SK-N-SH treated with all-trans-retinoic acid at 6 μM for 48 hours (cell line): ENCODE data around the gene KLF6.

Experiments
- ATAC-seq: fragments of 200-7000 bp; cut with Tn5 transposase; 3 replicates; pipeline ENCODE4 v1.9.1; 2020; ENCODE audit warnings: mild to moderate bottlenecking, moderate library complexity
- ARNTL ChIP-seq: fragments of 450-650 bp; formaldehyde crosslinking; IDR thresholded peaks from 2 replicates; pipeline ENCODE4 v1.5.0; 2020; ENCODE audit warnings: low read depth, mild to moderate bottlenecking, moderate library complexity, borderline replicate concordance
- BACH2 ChIP-seq: fragments of 250-450 bp; sonication (Bioruptor Pico); IDR thresholded peaks from 2 replicates; pipeline ENCODE4 v1.9.0; 2021; ENCODE audit warnings: mild to moderate bottlenecking, borderline replicate concordance
- CREB5 ChIP-seq: fragments of 250-450 bp; sonication (Bioruptor Pico); IDR thresholded peaks from 2 replicates; pipeline ENCODE4 v1.5.1; 2020; ENCODE audit warnings: low read depth, mild to moderate bottlenecking, moderate library complexity
- CSDC2 ChIP-seq: fragments of 250-450 bp; sonication (Bioruptor Pico); IDR thresholded peaks from 2 replicates; pipeline ENCODE4 v1.5.0; 2020; ENCODE audit warnings: mild to moderate bottlenecking, moderate library complexity
- CSRNP3 ChIP-seq: fragments of 250-450 bp; sonication (Bioruptor Pico); IDR thresholded peaks from 2 replicates; pipeline ENCODE4 v1.5.1; 2021; ENCODE audit warnings: mild to moderate bottlenecking, moderate library complexity
- ESRRG ChIP-seq: fragments of 250-450 bp; sonication (Bioruptor Pico); IDR thresholded peaks from 2 replicates; pipeline ENCODE4 v1.6.1; 2021; ENCODE audit warnings: mild to moderate bottlenecking
- GLIS3 ChIP-seq: fragments of 250-450 bp; sonication (Bioruptor Pico); IDR thresholded peaks from 2 replicates; pipeline ENCODE4 v1.5.0; 2020; ENCODE audit warnings: mild to moderate bottlenecking, moderate library complexity
- ISL1 ChIP-seq: fragments of 250-450 bp; sonication (Bioruptor Pico); IDR thresholded peaks from 2 replicates; pipeline ENCODE4 v2.1.2; 2022; ENCODE audit warnings: mild to moderate bottlenecking, moderate library complexity
- OSR1 ChIP-seq: fragments of 250-450 bp; sonication (Bioruptor Pico); IDR thresholded peaks from 2 replicates; pipeline ENCODE4 v1.8.0; 2022; ENCODE audit warnings: moderate library complexity, mild to moderate bottlenecking, inconsistent platforms
- PATZ1 ChIP-seq: fragments of 250-450 bp; sonication (Bioruptor Pico); IDR thresholded peaks from 2 replicates; pipeline ENCODE4 v1.8.0; 2020; ENCODE audit warnings: mild to moderate bottlenecking, moderate library complexity, borderline replicate concordance
- POU6F1 ChIP-seq: fragments of 250-450 bp; sonication (Bioruptor Pico); IDR thresholded peaks from 2 replicates; pipeline ENCODE4 v1.8.0; 2021; ENCODE audit warnings: low read depth, mild to moderate bottlenecking, moderate library complexity, borderline replicate concordance
- PPARA ChIP-seq: fragments of 250-450 bp; sonication (Bioruptor Pico); IDR thresholded peaks from 2 replicates; pipeline ENCODE4 v1.5.0; 2020; ENCODE audit warnings: mild to moderate bottlenecking, borderline replicate concordance
- RARB ChIP-seq: fragments of 250-450 bp; sonication (Bioruptor Pico); IDR thresholded peaks from 2 replicates; pipeline ENCODE4 v1.8.0; 2021; ENCODE audit warnings: mild to moderate bottlenecking, moderate library complexity
- SNAI2 ChIP-seq: fragments of 250-450 bp; sonication (Bioruptor Pico); IDR thresholded peaks from 2 replicates; pipeline ENCODE4 v1.5.0; 2020; ENCODE audit warnings: mild to moderate bottlenecking, moderate library complexity
- TCF4 ChIP-seq: fragments of 250-450 bp; sonication (Bioruptor Pico); IDR thresholded peaks from 2 replicates; pipeline ENCODE4 v1.8.0; 2021; ENCODE audit warnings: mild to moderate bottlenecking, moderate library complexity, borderline replicate concordance
- TOX ChIP-seq: fragments of 250-450 bp; sonication (Bioruptor Pico); IDR thresholded peaks from 2 replicates; pipeline ENCODE4 v1.8.0; 2021; ENCODE audit warnings: mild to moderate bottlenecking, moderate library complexity, borderline replicate concordance
- TSHZ2 ChIP-seq: fragments of 250-450 bp; sonication (Bioruptor Pico); IDR thresholded peaks from 2 replicates; pipeline ENCODE4 v1.5.0; 2020; ENCODE audit warnings: mild to moderate bottlenecking, moderate library complexity
- ZC3H10 ChIP-seq: fragments of 250-450 bp; sonication (Bioruptor Pico); IDR thresholded peaks from 2 replicates; pipeline ENCODE4 v1.5.1; 2021; ENCODE audit warnings: mild to moderate bottlenecking, moderate library complexity
- ZFP3 ChIP-seq: fragments of 250-450 bp; sonication (Bioruptor Pico); IDR thresholded peaks from 2 replicates; pipeline ENCODE4 v1.5.0; 2020; ENCODE audit warnings: mild to moderate bottlenecking, moderate library complexity
- ZFP30 ChIP-seq: fragments of 450-650 bp; formaldehyde crosslinking; IDR thresholded peaks from 2 replicates; pipeline ENCODE4 v1.5.0; 2022; ENCODE audit warnings: mild to moderate bottlenecking, moderate library complexity
- ZNF565 ChIP-seq: fragments of 450-650 bp; formaldehyde crosslinking; conservative IDR thresholded peaks from 2 replicates; pipeline ENCODE4 v1.5.0; 2020; ENCODE audit warnings: low read depth, mild to moderate bottlenecking, moderate library complexity
- ZNF70 ChIP-seq: fragments of 450-650 bp; formaldehyde crosslinking; IDR thresholded peaks from 2 replicates; pipeline ENCODE4 v1.5.0; 2020; ENCODE audit warnings: mild to moderate bottlenecking, moderate library complexity
- ZNF8 ChIP-seq: fragments of 450-650 bp; formaldehyde crosslinking; IDR thresholded peaks from 2 replicates; pipeline ENCODE4 v1.5.0; 2020; ENCODE audit warnings: mild to moderate bottlenecking, moderate library complexity

KLF6 gene

GRCh38 chr10:3774814-3775695, 10.0 kb downstream of the KLF6 start:
- peak; percentile 45 for ATAC-seq
- TF ChIP-seq BACH2 (no peak), ZC3H10 (CRISPR knock-in tag) (no peak; the same call in none of the 2 replicates), TSHZ2 (CRISPR knock-in tag) (no peak), SNAI2 (CRISPR knock-in tag) (no peak), PATZ1 (CRISPR knock-in tag) (peak; percentile 63; the same call in 1 of the 2 replicates), RARB (CRISPR knock-in tag) (no peak), CREB5 (peak; percentile 68), CSRNP3 (CRISPR knock-in tag) (peak; percentile 24), ESRRG (CRISPR knock-in tag) (0 out of 2 replicates have a peak, but pooled peaks have one; percentile 53), ZNF70 (CRISPR knock-in tag) (no peak), ZFP3 (CRISPR knock-in tag) (no peak), ISL1 (no peak), CSDC2 (0 out of 2 replicates have a peak, but pooled peaks have one; percentile 32), OSR1 (CRISPR knock-in tag) (no peak), PPARA (no peak), TCF4 (no peak), TOX (CRISPR knock-in tag) (peak; percentile 3; the same call in 1 of the 2 replicates), POU6F1 (peak; percentile 68; the same call in 1 of the 2 replicates), ZFP30 (CRISPR knock-in tag) (no peak), ZNF8 (CRISPR knock-in tag) (no peak), GLIS3 (CRISPR knock-in tag) (peak; percentile 54; the same call in 1 of the 2 replicates), ZNF565 (CRISPR knock-in tag) (no peak), ARNTL (CRISPR knock-in tag) (no peak)
- TF ChIP-seq, all 23 proteins: peak for 8
